Kidney epithelial cell (primary cell): ENCODE results near the gene GLIS1. TPM values are rescaled to one million over a fixed set of nuclear protein-coding genes. Genes with fewer than 3 reads are reported as not detected.

ENCODE experiments used
- DNase-seq: peaks from one replicate; pipeline ENCODE4 v3.0.0-alpha.2; 2010; ENCODE audit warnings: low read depth
- H3K27me3 ChIP-seq: 2 replicates; pipeline ENCODE4 v1.6.0; 2011; ENCODE audit warnings: low read length; ENCODE audit not compliant: control insufficient read depth, insufficient read depth
- H3K36me3 ChIP-seq: 2 replicates; pipeline ENCODE4 v1.5.1; 2011; ENCODE audit warnings: low read length; ENCODE audit not compliant: control insufficient read depth, insufficient read depth
- H3K4me3 ChIP-seq: 2 replicates; pipeline ENCODE4 v1.5.1; 2011; ENCODE audit warnings: low read depth, mild to moderate bottlenecking, control low read depth, low read length
- CTCF ChIP-seq: IDR thresholded peaks from 2 replicates; pipeline ENCODE4 v1.5.1; 2011; ENCODE audit warnings: mild to moderate bottlenecking, moderate library complexity, low read length, control low read depth, inconsistent platforms; ENCODE audit not compliant: insufficient read depth, poor library complexity, severe bottlenecking
- total RNA-seq: library from RNA; depleted of rRNA; stranded (reverse); fragments of >200 nt; gene quantifications from 2 replicates; pipeline ENCODE4 v1.2.3, GENCODE V29; 2015

Gene GLIS1
- total RNA-seq, 1 donor from 2014 or later = 0.63 TPM

GRCh38 chr1:53595906-53596305, 143.1 kb downstream of the GLIS1 start:
- no peak overlapping the region for H3K4me3 ChIP-seq
- DNase-seq = no peak

GRCh38 chr1:53594391-53595180, 144.4 kb downstream of the GLIS1 start:
- TF ChIP-seq CTCF = no peak
- Histone ChIP-seq H3K36me3 (no peaks in the 10 kb centered on the region), H3K27me3 (no peaks in the 10 kb centered on the region), H3K4me3 (no peak overlapping the region)
- DNase-seq = no peak

More at GRCh38 chr1:53595906-53596305, 143.1 kb downstream of the GLIS1 start:
- Histone ChIP-seq H3K27me3 (no peaks in the 10 kb centered on the region), H3K36me3 (no peaks in the 10 kb centered on the region)
- no peak for TF ChIP-seq CTCF

- Histone ChIP-seq H3K4me3 (no peak overlapping the region), H3K36me3 (no peaks in the 10 kb centered on the region), H3K27me3 (no peaks in the 10 kb centered on the region)
- DNase-seq = no peak
- peak; percentile 66 for TF ChIP-seq CTCF
Measured at GRCh38 chr1:53593758-53594380, 145.1 kb downstream of the GLIS1 start.

GRCh38 chr1:53592985-53593757, 145.8 kb downstream of the GLIS1 start:
- DNase-seq = no peak
- no peaks in the 10 kb centered on the region for H3K36me3 ChIP-seq
- no peak overlapping the region for H3K4me3 ChIP-seq
- H3K27me3 ChIP-seq = no peaks in the 10 kb centered on the region
- no peak for TF ChIP-seq CTCF

- DNase-seq = no peak
- no peaks in the 10 kb centered on the region for H3K36me3 ChIP-seq
- TF ChIP-seq CTCF = peak; percentile 20
- H3K27me3 ChIP-seq = no peaks in the 10 kb centered on the region
- no peak overlapping the region for H3K4me3 ChIP-seq
Measured at GRCh38 chr1:53592521-53592982, 146.4 kb downstream of the GLIS1 start.
